Measurements from ENCODE around the gene TMEM126B. TPM values are rescaled to one million over a fixed set of nuclear protein-coding genes. Genes with fewer than 3 reads are reported as not detected.

TMEM126B gene
- total and polyA plus RNA-seq, 2 of the 13 experiments (the other 11 are each of a cell fraction or from before 2014, with no cell fraction given), result 33.6 to 54.8 TPM

- TF ChIP-seq HOMEZ (CRISPR knock-in tag; IDR thresholded peaks at IDR 0.05; ENCODE audit: low read depth), result no peak
- TF ChIP-seq XBP1 (CRISPR knock-in tag; IDR thresholded peaks at IDR 0.05), result no peak
- no peak for TF ChIP-seq FOXM1 (CRISPR knock-in tag; IDR thresholded peaks at IDR 0.05)
- TF ChIP-seq EEA1 (CRISPR knock-in tag; IDR thresholded peaks at IDR 0.05; ENCODE audit: borderline replicate concordance), result 0 out of 2 replicates have a peak, but pooled peaks have one; percentile 55
- TF ChIP-seq NCOA1 (CRISPR knock-in tag; IDR thresholded peaks at IDR 0.05), result no peak
- no peak for TF ChIP-seq ZNF747 (CRISPR knock-in tag; IDR thresholded peaks at IDR 0.05; ENCODE audit: borderline replicate concordance)
- TF ChIP-seq TMF1 (CRISPR knock-in tag; IDR thresholded peaks at IDR 0.05; ENCODE audit: low read depth), result peak; percentile 78; the same call in 1 of the 2 replicates
- no peak for TF ChIP-seq CEBPB (IDR thresholded peaks at IDR 0.05; ENCODE audit: borderline replicate concordance, low read depth, low read length)
- TF ChIP-seq ZNF615 (CRISPR knock-in tag; IDR thresholded peaks at IDR 0.05; ENCODE audit: borderline replicate concordance), result no peak
- no peak for TF ChIP-seq DBP (CRISPR knock-in tag; IDR thresholded peaks at IDR 0.05; ENCODE audit: not compliant biosample characterization)
- TF ChIP-seq POGZ (CRISPR knock-in tag; IDR thresholded peaks at IDR 0.05), result peak; percentile 79
- TF ChIP-seq THAP9 (CRISPR knock-in tag; IDR thresholded peaks at IDR 0.05; ENCODE audit: borderline replicate concordance), result peak; percentile 51; the same call in 1 of the 2 replicates
- TF ChIP-seq ZBTB10 (CRISPR knock-in tag; IDR thresholded peaks at IDR 0.05; ENCODE audit: borderline replicate concordance), result no peak
- TF ChIP-seq SNAPC4 (CRISPR knock-in tag; IDR thresholded peaks at IDR 0.05), result peak; percentile 89
These were observed 36.5 kb downstream of the TMEM126B start, which contains the start of gene CREBZF (continued) for GRCh38 chr11:85664615-85665481.
